PC-3 (cell line): ENCODE measurements around the gene ZNF134. TPM values are rescaled to one million over a fixed set of nuclear protein-coding genes. Genes with fewer than 3 reads are reported as not detected.

ENCODE experiments used
- ATAC-seq: fragments of 200-7000 bp; cut with Tn5 transposase; 2 replicates; pipeline ENCODE4 v1.9.1; 2020; ENCODE audit warnings: mild to moderate bottlenecking, moderate library complexity
- BruUV-seq: library from RNA; stranded (reverse); fragments of 400-500 nt; replicated peaks from 2 replicates; lab custom pipeline; 2021; lab: Mats Ljungman, UMichigan
- CTCF ChIA-PET: fragments of 300-600 bp; sonication (Branson Sonifier 250); formaldehyde crosslinking; loops from one replicate; lab custom pipeline; 2022; ENCODE audit warnings: antibody characterized with exemption; lab: Charles Lee
- POLR2A ChIA-PET: fragments of 300-600 bp; sonication (Branson Sonifier 250); formaldehyde crosslinking; loops from one replicate; lab custom pipeline; 2022; ENCODE audit warnings: antibody characterized with exemption; ENCODE audit not compliant: unreplicated experiment; lab: Charles Lee
- DNase-seq: peaks from one replicate; pipeline ENCODE4 v3.0.0-alpha.2; 2015
- H2AFZ ChIP-seq: fragments of 300-600 bp; sonication (generic); 2 replicates; pipeline ENCODE4 v1.6.0; 2016; ENCODE audit warnings: antibody characterized with exemption, low read length
- H3F3A ChIP-seq: fragments of 300-600 bp; sonication (generic); one replicate; pipeline ENCODE4 v1.6.0; 2017; ENCODE audit warnings: antibody characterized with exemption, low read length, control low read depth, mild to moderate bottlenecking; ENCODE audit not compliant: unreplicated experiment
- H3K27ac ChIP-seq: fragments of 300-600 bp; sonication (generic); 2 replicates; pipeline ENCODE4 v1.5.1; 2016; ENCODE audit warnings: mild to moderate bottlenecking, low read length
- H3K27me3 ChIP-seq: fragments of 300-600 bp; sonication (generic); 2 replicates; pipeline ENCODE4 v1.6.1; 2016; ENCODE audit warnings: low read length, mixed read lengths
- H3K36me3 ChIP-seq: fragments of 300-600 bp; sonication (generic); 2 replicates; pipeline ENCODE4 v1.6.1; 2016; ENCODE audit warnings: low read depth, mixed run types, low read length, mixed read lengths
- H3K4me1 ChIP-seq: fragments of 300-600 bp; sonication (generic); 2 replicates; pipeline ENCODE4 v1.5.1; 2016; ENCODE audit warnings: low read length; ENCODE audit not compliant: insufficient read depth
- H3K4me2 ChIP-seq: fragments of 300-600 bp; sonication (generic); 2 replicates; pipeline ENCODE4 v1.6.0; 2016; ENCODE audit warnings: low read length
- H3K4me3 ChIP-seq: fragments of 300-600 bp; sonication (generic); 2 replicates; pipeline ENCODE4 v1.5.1; 2016; ENCODE audit warnings: mild to moderate bottlenecking, low read length, mixed read lengths
- H3K79me2 ChIP-seq: fragments of 300-600 bp; sonication (generic); 2 replicates; pipeline ENCODE4 v1.6.1; 2017; ENCODE audit warnings: low read length, mixed read lengths
- H3K9ac ChIP-seq: fragments of 300-600 bp; sonication (generic); 2 replicates; pipeline ENCODE4 v1.6.0; 2016; ENCODE audit warnings: mild to moderate bottlenecking, low read length
- H3K9me2 ChIP-seq: fragments of 300-600 bp; sonication (generic); replicated peaks from 2 replicates; pipeline ENCODE4 v1.6.1; 2016; ENCODE audit warnings: mixed run types, low read length, mixed read lengths
- H3K9me3 ChIP-seq: fragments of 300-600 bp; sonication (generic); 2 replicates; pipeline ENCODE4 v1.6.1; 2016; ENCODE audit warnings: low read length, mixed read lengths
- H4K20me1 ChIP-seq: fragments of 300-600 bp; sonication (generic); 2 replicates; pipeline ENCODE4 v1.6.1; 2016; ENCODE audit warnings: low read length, mixed read lengths
- CTCF ChIP-seq: fragments of 300-600 bp; sonication (generic); conservative IDR thresholded peaks from 2 replicates; pipeline ENCODE4 v1.5.1; 2017; ENCODE audit warnings: antibody characterized with exemption, low read depth, mild to moderate bottlenecking, low read length
- EZH2 ChIP-seq: fragments of 300-600 bp; sonication (generic); IDR thresholded peaks from one replicate; pipeline ENCODE4 v1.6.1; 2017; ENCODE audit warnings: antibody characterized with exemption, mild to moderate bottlenecking, low read length; ENCODE audit not compliant: unreplicated experiment
- EZH2phosphoT487 ChIP-seq: fragments of 300-600 bp; sonication (generic); IDR thresholded peaks from 2 replicates; pipeline ENCODE4 v1.6.1; 2018; ENCODE audit warnings: mild to moderate bottlenecking, antibody characterized with exemption, low read length, borderline replicate concordance
- intact Hi-C: fragments of 100-400 bp; cut with micrococcal nuclease; formaldehyde crosslinking; loops from 2 replicates; pipeline ENCODE4 v1.9.0; 2023
- total RNA-seq: library from RNA; depleted of rRNA; stranded (reverse); fragments of >200 nt; gene quantifications from 2 replicates; pipeline ENCODE4 v1.2.3, GENCODE V29; 2014

Gene ZNF134
- total RNA-seq, 1 experiment from 2014 or later, result 22.3 TPM

- ChIA-PET CTCF (no interaction called here), POLR2A (no interaction called here)
- peak within 1 kb of the TSS; percentile 94 for H2AFZ ChIP-seq
- ATAC-seq, result peak; percentile 97
- no peaks in the 10 kb centered on the region for H4K20me1 ChIP-seq
- peak within 1 kb of the TSS; percentile 76 for H3K4me3 ChIP-seq
- H3K27ac ChIP-seq, result no peak within 1 kb of the TSS
- H3K4me2 ChIP-seq, result peak within 1 kb of the TSS; percentile 79
- peaks cover 49% of the 10 kb centered on the region for H3K9me3 ChIP-seq
- no peaks in the 10 kb centered on the region for H3K27me3 ChIP-seq
- no peaks in the 10 kb centered on the region for H3F3A ChIP-seq
- no peaks in the 10 kb centered on the region for H3K9me2 ChIP-seq
- no peak for TF ChIP-seq EZH2
- TF ChIP-seq CTCF, result peak; percentile 43
- H3K4me1 ChIP-seq, result peaks cover 4% of the 10 kb centered on the region; the same call in 1 of the 2 replicates
- BruUV-seq, result no TSS peak
- H3K36me3 ChIP-seq, result peaks cover 44% of the 10 kb centered on the region
- H3K9ac ChIP-seq, result peak within 1 kb of the TSS; percentile 76
- peak; percentile 99 for DNase-seq
- intact Hi-C loops, result loop anchor here (1.0 to 5.0 kb wide), 5 partner anchors 19 to 169 kb away; partner anchors contain the start of genes ZNF134, ZNF530, ZNF549 and ZNF550
- peaks cover 11% of the 10 kb centered on the region for H3K79me2 ChIP-seq
Measured at GRCh38 chr19:57578487-57579205, 35.4 kb upstream of the ZNF134 start, which contains the start of gene ZNF416. Gene ZNF416, minus strand, starts transcription at chr19:57578911. Its CDS starts 207 bp downstream, at chr19:57578704.

- DNase-seq (no peak), ATAC-seq (no peak)
- H3K4me2 ChIP-seq, result no peak overlapping the region
- H3K9ac ChIP-seq, result no peak overlapping the region
- 0 out of 2 replicates have a peak, but pooled peaks cover under 1% of the 10 kb centered on the region for H3K4me1 ChIP-seq
- no peaks in the 10 kb centered on the region for H3K9me2 ChIP-seq
- H3F3A ChIP-seq, result no peaks in the 10 kb centered on the region
- ChIA-PET CTCF (no interaction called here), POLR2A (interaction anchor here (0.6 kb wide), 1 partner anchor 601 kb away, joined by 8 read pairs; no protein-coding TSS in a partner anchor)
- H3K4me3 ChIP-seq, result no peak overlapping the region
- no peaks in the 10 kb centered on the region for H4K20me1 ChIP-seq
- H2AFZ ChIP-seq, result no peak overlapping the region
- intact Hi-C loops, result no loop called here
- no peak overlapping the region for H3K27ac ChIP-seq
- H3K27me3 ChIP-seq, result no peaks in the 10 kb centered on the region
- no TSS peak for BruUV-seq
- TF ChIP-seq EZH2phosphoT487 (no peak), EZH2 (no peak), CTCF (no peak)
- peaks cover 31% of the 10 kb centered on the region for H3K9me3 ChIP-seq
- H3K36me3 ChIP-seq, result no peaks in the 10 kb centered on the region
- H3K79me2 ChIP-seq, result peaks cover 2% of the 10 kb centered on the region; the same call in 1 of the 2 replicates
Measured at GRCh38 chr19:57583104-57583520, 30.9 kb upstream of the ZNF134 start.
